DOHH2 (cell line): ENCODE data around the gene RPL18.

Experiments used
- H3F3A ChIP-seq: fragments of 200-600 bp; sonication (generic), shearing (Covaris generic); 2 replicates; pipeline ENCODE4 v1.6.0; 2016; ENCODE audit warnings: antibody characterized with exemption, mild to moderate bottlenecking; ENCODE audit not compliant: control insufficient read depth, insufficient read depth
- H3K27ac ChIP-seq: fragments of 200-600 bp; sonication (generic); 2 replicates; pipeline ENCODE4 v1.5.1; 2014; ENCODE audit warnings: low read depth, mild to moderate bottlenecking, low read length, moderate library complexity
- H3K27me3 ChIP-seq: fragments of 200-600 bp; sonication (generic); 2 replicates; pipeline ENCODE4 v1.6.1; 2014; ENCODE audit warnings: mild to moderate bottlenecking, low read length, mixed read lengths; ENCODE audit not compliant: control insufficient read depth
- H3K36me3 ChIP-seq: fragments of 200-600 bp; sonication (generic); 2 replicates; pipeline ENCODE4 v1.6.1; 2014; ENCODE audit warnings: mild to moderate bottlenecking, low read length, moderate library complexity, mixed read lengths; ENCODE audit not compliant: control insufficient read depth
- H3K4me1 ChIP-seq: fragments of 200-600 bp; sonication (generic); 2 replicates; pipeline ENCODE4 v1.6.1; 2014; ENCODE audit warnings: mild to moderate bottlenecking, low read length, mixed read lengths; ENCODE audit not compliant: control insufficient read depth
- H3K4me2 ChIP-seq: fragments of 200-600 bp; sonication (generic); 2 replicates; pipeline ENCODE4 v1.6.0; 2014; ENCODE audit warnings: mild to moderate bottlenecking, low read length, moderate library complexity
- H3K4me3 ChIP-seq: fragments of 200-600 bp; sonication (generic); 2 replicates; pipeline ENCODE4 v1.5.1; 2014; ENCODE audit warnings: mild to moderate bottlenecking, low read length, mixed read lengths
- H3K79me2 ChIP-seq: fragments of 200-600 bp; sonication (generic); 2 replicates; pipeline ENCODE4 v1.6.1; 2014; ENCODE audit warnings: mild to moderate bottlenecking, low read length, mixed read lengths; ENCODE audit not compliant: control insufficient read depth
- H3K9me2 ChIP-seq: fragments of 200-600 bp; sonication (generic); replicated peaks from 2 replicates; pipeline ENCODE4 v1.6.1; 2014; ENCODE audit warnings: mild to moderate bottlenecking, low read length, mixed read lengths; ENCODE audit not compliant: control insufficient read depth
- H3K9me3 ChIP-seq: fragments of 200-600 bp; sonication (generic); 2 replicates; pipeline ENCODE4 v1.6.1; 2014; ENCODE audit warnings: antibody characterized with exemption, low read length, mixed read lengths; ENCODE audit not compliant: control insufficient read depth, insufficient read depth
- H4K20me1 ChIP-seq: fragments of 200-600 bp; sonication (generic); 2 replicates; pipeline ENCODE4 v1.6.0; 2014; ENCODE audit warnings: low read depth, mild to moderate bottlenecking, antibody characterized with exemption, low read length, moderate library complexity; ENCODE audit not compliant: control insufficient read depth, insufficient read depth
- CTCF ChIP-seq: fragments of 200-600 bp; sonication (generic); IDR thresholded peaks from one replicate; pipeline ENCODE4 v1.5.1; 2014; ENCODE audit warnings: antibody characterized with exemption, mild to moderate bottlenecking, low read depth, low read length; ENCODE audit not compliant: poor library complexity, severe bottlenecking
- EZH2phosphoT487 ChIP-seq: fragments of 200-600 bp; sonication (generic); IDR thresholded peaks from 2 replicates; pipeline ENCODE4 v1.6.1; 2017; ENCODE audit warnings: borderline replicate concordance, mild to moderate bottlenecking, antibody characterized with exemption, low read length, moderate library complexity, mixed read lengths

The RPL18 gene

GRCh38 chr19:48623556-48624066 lies 4.6 kb upstream of the RPL18 start:
- Histone ChIP-seq H3K36me3 (peaks cover 11% of the 10 kb centered on the region), H3K79me2 (peaks cover 37% of the 10 kb centered on the region), H3K9me3 (no peaks in the 10 kb centered on the region), H3K4me1 (peaks cover 26% of the 10 kb centered on the region), H3K9me2 (no peaks in the 10 kb centered on the region), H3K4me3 (peak overlapping the region; percentile 78), H4K20me1 (no peaks in the 10 kb centered on the region), H3F3A (peaks cover 5% of the 10 kb centered on the region), H3K27ac (peak overlapping the region; percentile 32), H3K4me2 (peak overlapping the region; percentile 91), H3K27me3 (no peaks in the 10 kb centered on the region)
- TF ChIP-seq CTCF (no peak), EZH2phosphoT487 (no peak)

- peaks cover 43% of the 10 kb centered on the region for H3K36me3 ChIP-seq
- peaks cover 31% of the 10 kb centered on the region for H3F3A ChIP-seq
- no peaks in the 10 kb centered on the region for H3K9me3 ChIP-seq
- peaks cover 42% of the 10 kb centered on the region for H3K4me1 ChIP-seq
- peaks cover 61% of the 10 kb centered on the region for H3K79me2 ChIP-seq
- H3K9me2 ChIP-seq: no peaks in the 10 kb centered on the region
- peak overlapping the region; percentile 95 for H3K4me3 ChIP-seq
- TF ChIP-seq CTCF (peak; percentile 15), EZH2phosphoT487 (no peak)
- H3K27me3 ChIP-seq: no peaks in the 10 kb centered on the region
- H3K27ac ChIP-seq: peak overlapping the region; percentile 72
- peaks cover 23% of the 10 kb centered on the region for H4K20me1 ChIP-seq
- peak overlapping the region; percentile 68 for H3K4me2 ChIP-seq
Measured at GRCh38 chr19:48619692-48620585, 961 bp upstream of the RPL18 start.

GRCh38 chr19:48618278-48618915 lies 581 bp downstream of the RPL18 start:
- no peaks in the 10 kb centered on the region for H3K27me3 ChIP-seq
- H3K79me2 ChIP-seq: peaks cover 49% of the 10 kb centered on the region
- H3K4me2 ChIP-seq: peak overlapping the region; percentile 67
- no peak for TF ChIP-seq EZH2phosphoT487
- TF ChIP-seq CTCF: no peak
- no peaks in the 10 kb centered on the region for H3K9me2 ChIP-seq
- H3K9me3 ChIP-seq: no peaks in the 10 kb centered on the region
- H3K36me3 ChIP-seq: peaks cover 57% of the 10 kb centered on the region
- peak overlapping the region; percentile 72 for H3K27ac ChIP-seq
- peaks cover 31% of the 10 kb centered on the region for H3K4me1 ChIP-seq
- H3F3A ChIP-seq: peaks cover 37% of the 10 kb centered on the region
- peaks cover 23% of the 10 kb centered on the region for H4K20me1 ChIP-seq
- peak overlapping the region; percentile 95 for H3K4me3 ChIP-seq
